Measurements from ENCODE around the gene BCDIN3D.
A peak's percentile ranks its signal among the peaks of the same experiment; 100 is the strongest.

Gene BCDIN3D

GRCh38 chr12:49842519-49843352 lies at the start of gene BCDIN3D:
BCDIN3D (minus strand) TSS chr12:49843106; CDS start chr12:49843087, 19 bp downstream.
- no peak for TF ChIP-seq CTCF (conservative IDR thresholded peaks at IDR 0.05; ENCODE audit: control insufficient read depth, insufficient read depth, low read depth, low read length)
- DNase-seq (ENCODE audit: low read depth) = peak; percentile 88

GRCh38 chr12:49892084-49892731 lies 49.3 kb upstream of the BCDIN3D start:
- no peak for DNase-seq (ENCODE audit: low read depth)
- H3K4me3 ChIP-seq (ENCODE audit: control insufficient read depth, low read depth, low read length) = no peak overlapping the region
- TF ChIP-seq CTCF (conservative IDR thresholded peaks at IDR 0.05; ENCODE audit: control insufficient read depth, insufficient read depth, low read depth, low read length) = no peak

More at GRCh38 chr12:49842519-49843352, at the start of gene BCDIN3D:
- H3K4me3 ChIP-seq (ENCODE audit: control insufficient read depth, low read depth, low read length) = peak within 1 kb of the TSS; percentile 87

GRCh38 chr12:49891476-49891875 lies 48.6 kb upstream of the BCDIN3D start:
- no peak for TF ChIP-seq CTCF (conservative IDR thresholded peaks at IDR 0.05; ENCODE audit: control insufficient read depth, insufficient read depth, low read depth, low read length)

GRCh38 chr12:49891012-49891411 lies 48.1 kb upstream of the BCDIN3D start:
- no peak overlapping the region for H3K4me3 ChIP-seq (ENCODE audit: control insufficient read depth, low read depth, low read length)
- no peak for DNase-seq (ENCODE audit: low read depth)
- no peak for TF ChIP-seq CTCF (conservative IDR thresholded peaks at IDR 0.05; ENCODE audit: control insufficient read depth, insufficient read depth, low read depth, low read length)

More at GRCh38 chr12:49891476-49891875, 48.6 kb upstream of the BCDIN3D start:
- no peak overlapping the region for H3K4me3 ChIP-seq (ENCODE audit: control insufficient read depth, low read depth, low read length)
- no peak for DNase-seq (ENCODE audit: low read depth)

- H3K4me3 ChIP-seq (ENCODE audit: control insufficient read depth, low read depth, low read length) = no peak overlapping the region
- DNase-seq (ENCODE audit: low read depth) = no peak
- TF ChIP-seq CTCF (conservative IDR thresholded peaks at IDR 0.05; ENCODE audit: control insufficient read depth, insufficient read depth, low read depth, low read length) = no peak
Observed at GRCh38 chr12:49890096-49890461, 47.2 kb upstream of the BCDIN3D start.

- DNase-seq (ENCODE audit: low read depth) = no peak
- H3K4me3 ChIP-seq (ENCODE audit: control insufficient read depth, low read depth, low read length) = no peak overlapping the region
- no peak for TF ChIP-seq CTCF (conservative IDR thresholded peaks at IDR 0.05; ENCODE audit: control insufficient read depth, insufficient read depth, low read depth, low read length)
Observed at GRCh38 chr12:49889361-49890095, 46.6 kb upstream of the BCDIN3D start.

All from fibroblast of mammary gland (primary cell).